Central memory CD4-positive, alpha-beta T cell (primary cell): Measurements from ENCODE around the gene CADPS.

ENCODE experiments used
- DNase-seq: peaks from one replicate; pipeline ENCODE4 v3.0.0; 2022
- total RNA-seq, 3 experiments: gene quantifications; one replicate each; lab custom pipeline; 2026; lab: John Stamatoyannopoulos, UW

Gene CADPS
- 0 reads per million in 3 experiments for total RNA-seq

DNA sequence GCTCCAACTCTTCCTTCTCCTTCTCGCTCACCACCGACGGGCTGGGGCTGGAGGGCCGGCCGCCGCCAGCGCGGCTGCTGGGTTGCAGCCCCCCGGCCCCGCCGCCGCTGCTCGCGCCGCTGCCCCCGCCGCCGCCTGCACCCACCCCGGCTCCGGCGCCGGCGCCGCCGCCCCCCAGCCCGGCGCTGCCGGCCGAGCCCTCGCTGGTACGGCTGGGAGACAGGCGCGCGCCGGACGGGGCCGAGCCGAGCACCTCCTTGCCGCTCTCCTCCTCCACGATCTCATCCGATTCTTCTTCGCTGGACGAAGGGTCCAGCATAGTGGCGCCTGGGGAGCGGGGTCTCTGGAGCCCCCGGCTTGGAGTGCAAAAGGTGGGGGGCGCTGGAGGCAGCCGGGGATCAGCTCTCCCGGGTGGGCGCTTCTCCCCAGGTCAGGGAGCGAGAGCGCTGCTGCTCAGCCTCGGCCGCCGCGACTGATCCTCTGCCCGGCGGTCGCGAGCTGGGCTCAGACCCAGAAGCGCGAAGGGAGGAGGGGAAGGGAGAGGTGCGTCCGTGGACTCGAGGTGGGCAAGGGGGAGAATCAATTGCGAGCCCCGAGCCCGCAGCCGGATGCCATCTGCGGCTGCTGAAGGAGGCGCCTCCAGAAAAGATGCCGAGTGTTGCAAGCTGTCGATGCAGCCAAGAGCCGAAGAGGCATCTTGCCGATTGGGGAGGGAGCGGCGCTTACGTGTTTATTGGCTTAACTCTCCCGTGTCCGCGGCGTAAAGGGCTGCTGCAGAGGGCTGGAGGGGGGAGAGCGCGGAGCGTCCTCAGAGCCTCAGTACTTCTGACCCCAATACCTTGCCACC is at the start of gene CADPS:
TSS of gene CADPS (minus strand) at position 706 of the 847 bp plus-strand sequence. CDS start at position 319, 387 bp downstream.
- DNase-seq, result no peak

GRCh38 chr3:62923066-62923465 is 47.9 kb upstream of the CADPS start:
- DNase-seq, result no peak

DNA sequence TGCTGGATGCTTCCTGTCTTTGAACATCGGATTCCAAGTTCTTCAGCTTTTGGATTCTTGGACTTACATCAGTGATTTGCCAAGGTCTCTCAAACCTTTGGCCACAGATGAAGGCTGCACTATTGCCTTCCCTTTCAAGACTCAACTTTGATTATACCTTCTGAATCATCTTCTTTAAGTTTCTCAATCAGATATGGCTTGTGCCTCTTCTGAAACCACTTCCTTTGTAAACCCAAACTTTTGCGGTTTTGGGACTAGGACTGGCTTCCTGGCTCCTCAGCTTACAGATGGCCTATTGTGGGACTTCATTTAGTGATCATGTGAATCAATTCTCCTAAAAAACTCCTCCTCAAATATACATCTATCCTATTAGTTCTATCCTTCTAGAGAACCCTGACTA is 47.1 kb upstream of the CADPS start:
- DNase-seq, result no peak

GRCh38 chr3:62920466-62920784 is 45.2 kb upstream of the CADPS start:
- no peak for DNase-seq

GRCh38 chr3:62919784-62920465 is 44.7 kb upstream of the CADPS start:
- DNase-seq, result no peak

- DNase-seq, result no peak
Measured at GRCh38 chr3:62918777-62919176, 43.6 kb upstream of the CADPS start.

- DNase-seq, result no peak
Measured at GRCh38 chr3:62918131-62918530, 42.9 kb upstream of the CADPS start.

DNA sequence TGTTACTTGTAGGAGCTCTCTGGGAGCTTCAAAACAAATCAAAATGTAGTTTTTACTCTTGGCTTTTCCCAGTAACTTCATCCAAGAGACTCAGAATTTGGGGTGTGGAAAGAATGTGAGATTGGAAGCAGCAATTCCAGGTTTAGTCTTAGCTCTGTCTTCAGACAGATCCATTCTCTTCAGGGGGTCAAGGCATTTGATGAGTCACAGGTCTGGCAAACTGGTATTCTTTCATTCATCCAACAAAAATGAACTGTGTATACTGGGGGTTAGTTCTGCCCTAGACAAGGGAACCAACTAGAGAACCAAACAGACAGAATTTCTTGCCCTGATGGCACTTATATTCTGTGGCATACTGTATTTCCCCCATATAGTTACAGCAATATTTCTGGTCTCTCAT is 36.3 kb upstream of the CADPS start:
- DNase-seq, result no peak

- no peak for DNase-seq
Measured at GRCh38 chr3:62905331-62905730, 30.1 kb upstream of the CADPS start.

GRCh38 chr3:62898530-62899496 is 23.6 kb upstream of the CADPS start:
- DNase-seq, result no peak

DNA sequence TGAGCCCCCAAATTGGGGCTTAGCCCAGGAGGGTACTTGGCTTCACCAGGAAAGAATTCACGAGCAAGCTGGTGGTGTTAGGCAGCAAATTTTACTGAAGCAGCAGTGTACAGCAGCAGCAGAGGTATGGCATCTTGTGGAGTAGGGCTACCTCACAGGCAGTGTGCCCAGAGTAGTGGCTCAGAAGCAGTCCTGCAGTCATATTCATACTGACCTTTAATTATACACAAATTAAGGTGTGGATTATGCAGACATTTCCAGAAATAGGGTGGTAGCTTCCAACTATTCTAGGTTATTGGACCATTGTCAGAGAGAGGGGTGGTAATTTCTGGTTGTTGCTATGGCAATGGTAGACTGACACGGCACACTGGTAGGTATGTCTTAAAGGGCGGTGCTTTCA is 20.7 kb upstream of the CADPS start:
- DNase-seq, result no peak

DNA sequence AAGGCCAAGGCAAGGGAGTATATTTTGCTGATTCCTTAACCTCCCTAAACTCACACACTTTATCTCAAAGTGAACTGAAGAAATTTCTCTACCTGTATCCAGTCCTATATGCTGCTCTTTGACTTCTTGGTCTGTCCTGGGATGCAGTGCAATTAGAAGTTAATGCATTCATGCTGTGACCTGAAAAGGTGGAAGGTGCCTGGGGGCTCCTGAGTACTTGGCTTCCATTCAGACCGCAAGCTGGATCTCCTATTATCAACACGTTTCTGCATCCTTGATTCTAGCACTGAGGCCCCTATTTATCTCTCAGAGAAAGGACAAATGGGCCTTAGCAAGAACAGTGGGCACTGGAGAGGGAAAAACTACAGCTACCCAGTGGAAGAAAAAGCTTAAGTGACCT is 17.7 kb upstream of the CADPS start:
- DNase-seq, result no peak

DNA sequence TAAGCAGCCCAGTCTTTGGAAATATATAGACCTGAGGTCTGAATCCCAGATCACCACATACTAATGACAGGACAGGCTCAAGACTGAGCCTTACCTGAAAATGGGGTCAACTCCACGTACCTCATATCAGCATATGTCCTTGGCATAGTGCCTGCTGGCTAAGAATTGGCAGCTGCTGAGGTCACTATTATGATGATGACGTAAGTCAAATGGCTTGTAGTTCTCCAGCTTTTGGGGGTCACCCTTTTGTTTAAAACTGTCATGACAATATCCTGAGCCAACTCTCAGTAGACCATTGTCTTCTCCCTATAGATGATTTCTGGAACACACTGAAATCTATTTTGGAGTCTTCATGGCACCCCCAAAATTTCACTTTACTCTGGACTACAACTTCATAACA is 16.8 kb upstream of the CADPS start:
- DNase-seq, result no peak

- no peak for DNase-seq
Measured at GRCh38 chr3:62888778-62889177, 13.6 kb upstream of the CADPS start.

DNA sequence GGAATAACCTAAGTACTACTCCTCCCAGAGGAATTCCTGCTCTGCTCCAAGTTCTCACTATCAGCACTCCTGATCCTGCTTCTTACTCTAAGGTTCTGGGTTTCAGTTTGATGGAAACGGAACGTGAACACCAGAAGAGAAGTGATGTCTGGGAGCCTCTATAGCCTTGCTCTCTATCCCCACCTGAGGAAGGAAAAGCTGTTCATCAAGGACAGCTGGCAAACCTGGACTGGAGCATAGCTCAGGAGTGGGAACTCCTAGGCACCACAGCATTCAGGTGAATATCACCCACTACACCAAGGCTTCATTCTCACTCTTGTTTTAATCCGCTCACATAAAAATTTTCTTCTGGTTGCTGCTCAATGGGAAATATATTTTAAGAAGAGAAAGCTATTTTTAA is 13.0 kb upstream of the CADPS start:
- no peak for DNase-seq

DNA sequence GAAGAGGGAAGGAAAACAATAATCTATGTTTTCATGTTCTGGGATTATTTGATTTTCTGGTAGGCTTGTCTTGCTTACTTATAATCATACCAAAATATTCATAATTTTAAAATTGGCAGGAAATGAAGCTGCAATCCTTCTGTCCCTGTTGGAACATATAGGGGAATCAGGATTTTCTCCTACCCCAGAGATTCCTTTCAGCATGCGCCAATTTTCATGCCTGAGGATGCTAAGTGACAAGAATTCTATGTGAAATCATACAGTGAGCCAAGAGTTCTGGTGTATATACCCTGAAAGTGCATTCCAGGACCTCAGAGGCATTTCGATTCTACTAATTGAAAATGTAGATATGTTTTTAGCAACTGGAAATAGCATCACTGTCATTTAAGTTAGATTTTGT is 9.9 kb upstream of the CADPS start:
- DNase-seq, result no peak

DNA sequence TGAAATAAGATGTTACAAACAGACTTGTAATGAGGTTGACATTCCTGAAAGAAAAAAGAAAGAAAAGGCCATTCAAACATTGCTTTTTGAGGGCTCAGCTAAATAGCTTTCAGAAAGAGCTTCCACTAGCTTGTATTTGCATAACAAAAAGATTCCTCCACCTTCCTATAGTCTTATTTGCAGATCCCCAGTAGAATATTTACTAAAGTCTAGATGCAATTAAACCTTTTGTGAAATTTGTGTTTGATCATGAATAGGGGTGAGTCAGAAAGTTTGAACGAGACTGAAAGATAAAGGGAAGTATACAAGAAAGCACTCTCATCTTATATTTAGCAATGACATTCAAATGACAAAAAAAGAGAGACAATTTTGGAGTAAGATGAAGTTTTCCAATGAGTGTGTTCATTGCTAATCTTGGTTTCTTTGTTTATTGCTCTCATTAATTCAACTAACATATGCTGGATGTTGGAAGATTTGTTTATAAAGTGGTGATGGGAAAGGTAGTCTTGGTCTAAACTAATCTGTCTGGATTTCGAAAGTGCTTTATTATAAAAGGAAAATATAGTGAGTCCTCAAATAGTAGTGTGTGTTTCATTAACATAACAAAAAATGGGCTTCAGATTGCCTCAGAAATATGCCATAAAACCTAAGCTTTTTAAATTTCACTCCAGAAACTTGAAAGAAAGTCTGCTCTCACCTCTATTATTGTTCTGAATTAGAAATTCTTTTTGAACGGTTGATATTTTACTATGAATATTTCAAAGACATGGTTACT is 9.1 kb upstream of the CADPS start:
- no peak for DNase-seq

DNA sequence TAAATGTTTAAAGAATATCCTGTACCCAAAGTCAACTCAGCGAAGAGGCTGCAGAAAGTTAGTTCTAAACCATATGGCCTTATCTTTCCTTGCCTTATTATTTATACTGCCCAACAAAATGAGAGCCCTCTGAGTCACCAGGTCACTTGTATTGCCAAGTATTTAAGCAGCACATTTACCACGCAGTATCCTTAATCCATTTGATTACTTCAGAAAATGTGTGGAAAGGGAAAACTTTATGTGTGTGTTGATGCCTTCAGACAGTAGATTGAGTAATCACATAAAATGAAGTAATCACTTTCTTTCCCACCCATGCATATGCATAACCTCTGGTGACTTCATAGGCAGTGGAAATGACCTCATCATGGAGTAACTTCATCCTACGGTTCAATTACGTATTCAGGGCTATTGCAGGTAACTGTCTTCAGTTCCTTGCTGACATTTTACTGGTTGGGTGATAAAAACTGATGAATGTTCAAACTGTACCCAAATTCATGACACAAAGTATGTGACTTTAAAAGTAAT is 7.5 kb upstream of the CADPS start:
- no peak for DNase-seq

DNA sequence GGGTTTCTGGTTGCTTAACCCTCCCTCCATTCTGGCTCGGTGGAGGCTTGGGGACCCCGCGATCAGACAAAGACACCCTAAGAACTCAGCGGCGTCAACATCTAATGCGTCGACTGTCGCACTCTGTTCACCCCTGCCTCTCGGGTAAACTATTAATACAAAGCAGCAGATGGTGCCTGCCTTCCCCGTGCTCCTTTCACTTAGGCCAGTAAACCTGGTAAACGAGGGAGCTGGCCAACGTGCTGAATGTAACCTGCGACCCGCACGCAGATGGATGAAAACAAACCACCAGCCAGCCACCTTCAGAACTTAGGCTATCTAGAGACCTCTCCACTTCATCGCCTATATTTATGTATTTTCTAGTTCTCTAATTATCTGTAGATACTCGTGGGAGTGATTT is 848 bp upstream of the CADPS start:
- no peak for DNase-seq

- DNase-seq, result no peak
Measured at GRCh38 chr3:62875558-62876002, 364 bp upstream of the CADPS start.

DNA sequence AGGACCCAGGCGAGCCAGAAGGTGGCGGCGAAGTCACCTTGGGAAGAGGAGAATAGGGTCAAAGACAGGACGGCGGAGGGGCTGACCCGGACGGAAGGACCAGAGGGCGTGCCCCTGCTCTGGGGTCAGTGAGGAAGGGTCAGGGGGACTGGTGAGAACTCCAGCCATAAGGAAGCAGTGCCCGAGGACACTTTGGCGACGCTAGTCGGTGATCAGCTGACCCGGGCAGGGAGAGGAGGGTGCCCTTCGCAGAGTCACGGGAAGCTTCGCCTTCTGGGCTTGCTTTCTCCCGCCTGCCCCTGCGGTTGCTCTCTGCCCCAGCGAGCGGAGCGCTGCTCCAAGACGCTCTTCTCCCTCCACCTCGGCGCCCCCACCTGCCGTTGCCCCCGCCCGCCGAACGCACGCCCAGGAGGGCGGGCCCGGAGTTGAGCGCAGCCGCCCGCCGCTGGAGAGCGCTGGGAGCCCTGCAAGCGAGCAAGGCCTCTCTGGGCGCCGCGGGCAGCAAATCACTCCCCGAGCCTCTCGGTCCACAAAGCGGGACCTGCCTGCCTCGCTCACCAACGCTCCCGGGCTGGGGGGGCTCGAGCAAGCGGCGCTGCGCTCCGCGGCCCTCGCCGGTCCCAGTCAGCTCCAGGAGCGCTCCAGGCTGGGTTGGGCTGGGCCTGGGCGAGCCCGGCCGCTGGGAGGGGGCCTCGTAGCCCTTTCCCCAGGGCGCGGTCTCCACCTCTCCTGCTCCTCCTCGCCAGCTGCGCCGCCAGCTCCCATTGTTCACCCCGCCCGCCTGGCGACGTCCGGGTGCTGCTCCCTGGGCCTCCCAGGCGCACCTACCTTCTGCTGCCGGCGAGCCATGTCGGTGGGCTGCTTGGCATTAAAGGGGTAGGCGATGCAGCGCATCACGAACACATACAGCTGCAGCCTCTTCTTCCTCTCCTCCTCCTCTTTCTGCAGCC is 1.2 kb downstream of the CADPS start:
- no peak for DNase-seq
